HG03103 (cell line): ENCODE data around the gene ASTN2.
"Not testable (repeated sequence)": the region's sequence is repeated elsewhere in the genome, so short reads cannot be mapped to it uniquely, and the experiment has no call there.

Experiments used
- ATAC-seq: cut with Tn5 transposase; IDR thresholded peaks from one replicate; pipeline ENCODE4 v1.9.1; 2021; ENCODE audit warnings: low read depth; ENCODE audit not compliant: unreplicated experiment

The ASTN2 gene

GRCh38 chr9:116900007-116900367 is 514.9 kb downstream of the ASTN2 start:
- ATAC-seq: no peak

GRCh38 chr9:116899337-116900006 is 515.4 kb downstream of the ASTN2 start:
- ATAC-seq: no peak

GRCh38 chr9:116898131-116898530 is 516.7 kb downstream of the ASTN2 start:
- not testable (repeated sequence) for ATAC-seq

- no peak for ATAC-seq
Measured at GRCh38 chr9:116897201-116897600, 517.7 kb downstream of the ASTN2 start.

- ATAC-seq: no peak
Measured at GRCh38 chr9:116895961-116896360, 518.9 kb downstream of the ASTN2 start.

GRCh38 chr9:116891424-116891823 is 523.4 kb downstream of the ASTN2 start:
- ATAC-seq: no peak

GRCh38 chr9:116888476-116888875 is 526.4 kb downstream of the ASTN2 start:
- ATAC-seq: not testable (repeated sequence)

GRCh38 chr9:116888066-116888465 is 526.8 kb downstream of the ASTN2 start:
- no peak for ATAC-seq

- ATAC-seq: no peak
Measured at GRCh38 chr9:116883676-116884075, 531.2 kb downstream of the ASTN2 start.

GRCh38 chr9:116877072-116877471 is 537.8 kb downstream of the ASTN2 start:
- ATAC-seq: no peak

GRCh38 chr9:116875576-116875975 is 539.3 kb downstream of the ASTN2 start:
- no peak for ATAC-seq

- no peak for ATAC-seq
Measured at GRCh38 chr9:116873937-116874914, 540.6 kb downstream of the ASTN2 start.

- ATAC-seq: no peak
Measured at GRCh38 chr9:116873491-116873890, 541.4 kb downstream of the ASTN2 start.

GRCh38 chr9:116870566-116870965 is 544.3 kb downstream of the ASTN2 start:
- ATAC-seq: no peak

GRCh38 chr9:116868201-116868600 is 546.7 kb downstream of the ASTN2 start:
- no peak for ATAC-seq

GRCh38 chr9:116861321-116861720 is 553.5 kb downstream of the ASTN2 start:
- no peak for ATAC-seq

- no peak for ATAC-seq
Measured at GRCh38 chr9:116860509-116861120, 554.2 kb downstream of the ASTN2 start.

- no peak for ATAC-seq
Measured at GRCh38 chr9:116859763-116860162, 555.1 kb downstream of the ASTN2 start.

- ATAC-seq: no peak
Measured at GRCh38 chr9:116857321-116857720, 557.5 kb downstream of the ASTN2 start.

GRCh38 chr9:116855881-116856662 is 558.8 kb downstream of the ASTN2 start:
- ATAC-seq: no peak

- ATAC-seq: no peak
Measured at GRCh38 chr9:116849721-116850120, 565.1 kb downstream of the ASTN2 start.
